SU-DHL-6 (cell line): ENCODE measurements around the gene LRIG1.

ENCODE experiments used
- EZH2phosphoT487 ChIP-seq: fragments of 200-600 bp; sonication (generic), shearing (Covaris generic); conservative IDR thresholded peaks from 2 replicates; pipeline ENCODE4 v1.6.1; 2018; ENCODE audit warnings: mild to moderate bottlenecking, antibody characterized with exemption, low read length, moderate library complexity, mixed read lengths
- TF ChIP-seq, protein P1 (sequence below): fragments of 200-600 bp; sonication (generic); IDR thresholded peaks from one replicate; pipeline ENCODE4 v1.5.1; 2017; ENCODE audit warnings: antibody characterized with exemption, mild to moderate bottlenecking, low read length, moderate library complexity; ENCODE audit not compliant: insufficient read depth, poor library complexity, severe bottlenecking

GRCh38 chr3:66402596-66403290 is 98.1 kb downstream of the LRIG1 start:
- TF ChIP-seq, protein P1, sequence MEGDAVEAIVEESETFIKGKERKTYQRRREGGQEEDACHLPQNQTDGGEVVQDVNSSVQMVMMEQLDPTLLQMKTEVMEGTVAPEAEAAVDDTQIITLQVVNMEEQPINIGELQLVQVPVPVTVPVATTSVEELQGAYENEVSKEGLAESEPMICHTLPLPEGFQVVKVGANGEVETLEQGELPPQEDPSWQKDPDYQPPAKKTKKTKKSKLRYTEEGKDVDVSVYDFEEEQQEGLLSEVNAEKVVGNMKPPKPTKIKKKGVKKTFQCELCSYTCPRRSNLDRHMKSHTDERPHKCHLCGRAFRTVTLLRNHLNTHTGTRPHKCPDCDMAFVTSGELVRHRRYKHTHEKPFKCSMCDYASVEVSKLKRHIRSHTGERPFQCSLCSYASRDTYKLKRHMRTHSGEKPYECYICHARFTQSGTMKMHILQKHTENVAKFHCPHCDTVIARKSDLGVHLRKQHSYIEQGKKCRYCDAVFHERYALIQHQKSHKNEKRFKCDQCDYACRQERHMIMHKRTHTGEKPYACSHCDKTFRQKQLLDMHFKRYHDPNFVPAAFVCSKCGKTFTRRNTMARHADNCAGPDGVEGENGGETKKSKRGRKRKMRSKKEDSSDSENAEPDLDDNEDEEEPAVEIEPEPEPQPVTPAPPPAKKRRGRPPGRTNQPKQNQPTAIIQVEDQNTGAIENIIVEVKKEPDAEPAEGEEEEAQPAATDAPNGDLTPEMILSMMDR, result no peak
- TF ChIP-seq EZH2phosphoT487, result no peak
